ENCODE data around the gene CEBPG. TPM values are rescaled to one million over a fixed set of nuclear protein-coding genes. Genes with fewer than 3 reads are reported as not detected.

Gene CEBPG
- total RNA-seq, 1 donor from 2014 or later: 75.1 TPM

DNA sequence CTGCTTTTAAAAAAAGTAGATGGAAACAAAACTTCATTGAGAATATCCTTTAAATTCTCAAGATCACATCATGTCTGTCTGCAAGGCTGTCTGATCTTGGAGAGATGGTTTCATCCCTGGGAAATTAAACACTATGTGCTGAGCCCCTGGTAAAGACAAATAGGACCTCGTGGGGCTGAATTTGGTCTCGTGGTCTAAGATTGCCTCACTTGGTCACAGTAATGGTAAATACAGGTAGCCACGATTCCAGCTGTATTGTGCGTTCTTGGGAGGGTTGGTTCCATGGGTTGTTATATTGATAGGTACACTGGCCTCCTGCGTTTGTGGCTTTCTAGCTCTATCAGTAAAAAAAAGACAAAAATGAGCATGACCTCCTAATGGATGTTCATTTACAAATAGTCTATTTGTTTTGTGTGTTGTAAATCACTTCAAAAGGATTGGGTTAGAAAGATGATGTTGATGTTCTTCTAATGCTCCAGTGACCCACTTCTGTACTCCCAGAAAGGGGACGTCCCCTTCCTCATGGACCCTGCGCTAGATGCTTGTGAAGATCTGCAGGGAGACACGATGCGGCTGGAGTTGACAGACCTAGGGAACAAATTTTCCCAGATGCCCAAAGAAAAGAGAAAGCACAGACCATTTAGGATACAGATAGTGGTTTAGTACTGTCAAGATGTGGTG, 1.8 kb downstream of the CEBPG start:
- Mint-ChIP-seq H3K4me3 (ENCODE audit: unreplicated experiment) (peak overlapping the region; percentile 94), H3K36me3 (ENCODE audit: unreplicated experiment) (peaks cover 5% of the 10 kb centered on the region), H3K4me1 (ENCODE audit: low read depth, unreplicated experiment) (peaks cover 38% of the 10 kb centered on the region), H3K27me3 (ENCODE audit: unreplicated experiment) (peaks cover 11% of the 10 kb centered on the region), H3K27ac (ENCODE audit: unreplicated experiment) (peak overlapping the region; percentile 96), H3K9me3 (ENCODE audit: unreplicated experiment) (peaks cover 9% of the 10 kb centered on the region)
- TF ChIP-seq, protein P1, sequence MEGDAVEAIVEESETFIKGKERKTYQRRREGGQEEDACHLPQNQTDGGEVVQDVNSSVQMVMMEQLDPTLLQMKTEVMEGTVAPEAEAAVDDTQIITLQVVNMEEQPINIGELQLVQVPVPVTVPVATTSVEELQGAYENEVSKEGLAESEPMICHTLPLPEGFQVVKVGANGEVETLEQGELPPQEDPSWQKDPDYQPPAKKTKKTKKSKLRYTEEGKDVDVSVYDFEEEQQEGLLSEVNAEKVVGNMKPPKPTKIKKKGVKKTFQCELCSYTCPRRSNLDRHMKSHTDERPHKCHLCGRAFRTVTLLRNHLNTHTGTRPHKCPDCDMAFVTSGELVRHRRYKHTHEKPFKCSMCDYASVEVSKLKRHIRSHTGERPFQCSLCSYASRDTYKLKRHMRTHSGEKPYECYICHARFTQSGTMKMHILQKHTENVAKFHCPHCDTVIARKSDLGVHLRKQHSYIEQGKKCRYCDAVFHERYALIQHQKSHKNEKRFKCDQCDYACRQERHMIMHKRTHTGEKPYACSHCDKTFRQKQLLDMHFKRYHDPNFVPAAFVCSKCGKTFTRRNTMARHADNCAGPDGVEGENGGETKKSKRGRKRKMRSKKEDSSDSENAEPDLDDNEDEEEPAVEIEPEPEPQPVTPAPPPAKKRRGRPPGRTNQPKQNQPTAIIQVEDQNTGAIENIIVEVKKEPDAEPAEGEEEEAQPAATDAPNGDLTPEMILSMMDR (IDR thresholded peaks at IDR 0.05; ENCODE audit: partially characterized antibody, unreplicated experiment): no peak
- no peak for DNase-seq

DNA sequence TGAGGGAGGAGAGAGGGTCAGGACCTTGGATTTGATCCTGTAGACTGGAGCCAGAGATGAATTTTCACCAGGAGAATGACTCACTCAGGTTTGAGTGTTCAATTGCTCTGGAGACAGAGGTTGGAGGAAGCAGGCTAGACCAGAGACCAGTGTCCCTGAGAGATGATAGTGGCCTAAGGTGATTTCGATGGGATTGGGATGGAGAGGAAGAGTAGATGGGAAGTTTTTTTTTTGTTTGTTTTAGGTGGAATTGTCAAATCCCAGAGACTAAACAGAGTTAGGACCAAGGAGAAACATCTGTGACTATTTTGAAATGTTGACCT, 2.3 kb downstream of the CEBPG start:
- peak overlapping the region; percentile 96 for H3K27ac Mint-ChIP-seq (ENCODE audit: unreplicated experiment)
- peaks cover 38% of the 10 kb centered on the region for H3K4me1 Mint-ChIP-seq (ENCODE audit: low read depth, unreplicated experiment)
- H3K4me3 Mint-ChIP-seq (ENCODE audit: unreplicated experiment): peak overlapping the region; percentile 94
- peaks cover 5% of the 10 kb centered on the region for H3K36me3 Mint-ChIP-seq (ENCODE audit: unreplicated experiment)
- peaks cover 9% of the 10 kb centered on the region for H3K9me3 Mint-ChIP-seq (ENCODE audit: unreplicated experiment)
- TF ChIP-seq, protein P1 (IDR thresholded peaks at IDR 0.05; ENCODE audit: partially characterized antibody, unreplicated experiment): no peak
- H3K27me3 Mint-ChIP-seq (ENCODE audit: unreplicated experiment): peaks cover 11% of the 10 kb centered on the region
- no peak for DNase-seq

DNA sequence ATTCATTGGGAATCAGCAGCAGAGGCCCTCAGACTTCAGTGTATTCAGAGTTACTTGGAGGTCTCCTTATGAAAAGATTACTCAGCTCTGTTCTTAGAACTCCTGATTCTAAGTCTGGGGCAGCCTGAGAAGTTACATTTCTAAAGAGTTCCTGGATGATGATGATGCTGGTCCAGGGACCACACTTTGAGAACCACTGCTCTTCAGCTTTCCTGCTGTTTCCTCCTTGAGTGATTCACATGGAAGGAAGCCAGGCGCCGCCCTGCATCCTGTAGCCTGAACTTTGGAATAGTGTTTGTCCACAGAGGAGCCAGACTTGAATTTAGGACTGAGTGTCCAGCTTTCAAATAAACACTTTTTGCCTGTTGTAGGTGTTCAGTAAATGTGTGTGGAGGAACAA, 2.9 kb downstream of the CEBPG start:
- Mint-ChIP-seq H3K27me3 (ENCODE audit: unreplicated experiment) (peaks cover 11% of the 10 kb centered on the region), H3K9me3 (ENCODE audit: unreplicated experiment) (peaks cover 12% of the 10 kb centered on the region), H3K36me3 (ENCODE audit: unreplicated experiment) (peaks cover 5% of the 10 kb centered on the region), H3K27ac (ENCODE audit: unreplicated experiment) (no peak overlapping the region), H3K4me3 (ENCODE audit: unreplicated experiment) (peak overlapping the region; percentile 94), H3K4me1 (ENCODE audit: low read depth, unreplicated experiment) (peaks cover 43% of the 10 kb centered on the region)
- DNase-seq: no peak
- TF ChIP-seq, protein P1 (IDR thresholded peaks at IDR 0.05; ENCODE audit: partially characterized antibody, unreplicated experiment): no peak

DNA sequence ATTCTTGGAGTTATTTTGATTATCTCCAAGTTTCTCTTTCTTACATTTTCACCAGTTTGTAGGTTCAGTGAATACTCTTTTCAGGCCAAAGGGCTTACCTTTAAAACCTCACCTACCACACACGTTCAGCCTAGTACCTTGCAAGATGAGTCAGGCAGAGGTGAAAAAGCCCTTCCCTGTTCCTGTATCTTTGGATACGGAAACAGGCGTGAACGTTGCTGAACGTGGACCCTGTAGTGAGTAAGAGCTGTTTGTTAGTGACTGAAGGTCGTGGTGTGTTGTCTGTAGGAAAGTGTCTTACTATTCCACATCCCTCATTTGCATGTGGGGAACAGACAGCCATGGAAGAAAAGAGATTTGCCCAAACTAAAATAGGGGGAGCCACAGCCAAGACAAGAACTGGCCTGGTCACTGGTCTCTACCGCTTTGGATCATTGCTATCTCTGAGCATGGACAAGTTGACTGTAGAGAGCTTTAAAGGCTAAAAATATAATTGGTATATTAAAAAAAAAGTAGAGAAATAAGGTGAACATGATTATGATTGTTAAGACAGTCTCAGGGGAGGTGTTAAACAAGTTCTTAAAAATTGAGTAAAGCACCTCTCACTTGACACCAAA, 3.5 kb downstream of the CEBPG start:
- Mint-ChIP-seq H3K27me3 (ENCODE audit: unreplicated experiment) (peaks cover 11% of the 10 kb centered on the region), H3K9me3 (ENCODE audit: unreplicated experiment) (peaks cover 12% of the 10 kb centered on the region), H3K4me3 (ENCODE audit: unreplicated experiment) (peak overlapping the region; percentile 66), H3K36me3 (ENCODE audit: unreplicated experiment) (peaks cover 5% of the 10 kb centered on the region), H3K27ac (ENCODE audit: unreplicated experiment) (peak overlapping the region; percentile 70), H3K4me1 (ENCODE audit: low read depth, unreplicated experiment) (peaks cover 48% of the 10 kb centered on the region)
- TF ChIP-seq, protein P1 (IDR thresholded peaks at IDR 0.05; ENCODE audit: partially characterized antibody, unreplicated experiment): no peak
- no peak for DNase-seq
